Measurements from ENCODE around the gene MYCBPAP. TPM values are rescaled to one million over a fixed set of nuclear protein-coding genes. Genes with fewer than 3 reads are reported as not detected.

The MYCBPAP gene
- polyA plus RNA-seq, 3 donors = not detected

DNA sequence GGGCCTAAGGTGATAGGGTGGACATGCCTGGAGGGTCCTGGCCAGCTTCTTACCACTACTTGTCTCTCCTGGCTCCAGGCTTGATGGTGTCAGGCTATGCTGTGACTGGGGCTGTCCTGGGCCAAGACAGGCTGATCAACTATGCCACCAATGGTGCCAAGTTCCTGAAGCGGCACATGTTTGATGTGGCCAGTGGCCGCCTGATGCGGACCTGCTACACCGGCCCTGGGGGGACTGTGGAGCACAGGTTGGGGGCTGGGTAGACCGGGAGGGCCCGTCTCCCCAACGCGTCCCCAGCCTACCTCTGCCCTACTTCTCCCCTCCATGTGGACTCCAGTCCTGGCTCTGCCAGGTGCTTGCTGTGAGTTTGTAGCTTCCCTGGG lies 43.2 kb downstream of the MYCBPAP start:
- no peak for DNase-seq
- Histone ChIP-seq H3K27ac (ENCODE audit: low read depth in 1 of 2, low read length in 2 of 2) (no peak overlapping the region), H3K79me2 (ENCODE audit: insufficient read depth, low read length) (no peaks in the 10 kb centered on the region), H3K9me3 (replicated peaks in 1 of 2; ENCODE audit: control insufficient read depth in 1 of 2, insufficient read depth in 1 of 2, low read length in 2 of 2) (no peaks in the 10 kb centered on the region), H3K4me1 (ENCODE audit: control insufficient read depth in 1 of 2, insufficient read depth in 2 of 2, low read length in 2 of 2) (peaks cover 11 to 17% of the 10 kb centered on the region in 2 donors), H3K36me3 (replicated peaks in 1 of 2; ENCODE audit: control insufficient read depth in 1 of 2, insufficient read depth in 2 of 2, low read length in 2 of 2) (peaks cover 7 to 20% of the 10 kb centered on the region in 2 donors), H3K4me3 (replicated peaks in 1 of 3; ENCODE audit: low read depth in 2 of 3, low read length in 3 of 3) (no peak overlapping the region), H3K27me3 (ENCODE audit: control insufficient read depth in 2 of 2, insufficient read depth in 2 of 2, low read length in 2 of 2) (no peaks in the 10 kb centered on the region), H4K20me1 (ENCODE audit: insufficient read depth, low read length) (no peaks in the 10 kb centered on the region), H3K9ac (ENCODE audit: insufficient read depth, low read length, poor library complexity, severe bottlenecking) (no peak overlapping the region), H2AFZ (ENCODE audit: insufficient read depth, low read depth, low read length, poor library complexity, severe bottlenecking) (no peak overlapping the region), H3K4me2 (replicated peaks; ENCODE audit: extremely low read depth, low read length, poor library complexity, severe bottlenecking) (no peak overlapping the region)
- peaks cover 11% of the 10 kb centered on the region for H3K4me1 Mint-ChIP-seq
- H3K27me3 Mint-ChIP-seq (ENCODE audit: low read depth in 3 of 3) = peaks cover 0 to 2% (median 0%) of the 10 kb centered on the region in 3 donors
- WGBS (ENCODE audit: insufficient coverage) = 85% methylated on average over 4 of the region's 8 CpGs
- TF ChIP-seq CTCF (IDR thresholded peaks at IDR 0.05) = no peak
- intact Hi-C loops (cut with micrococcal nuclease) = loop anchor here in 1 of 2 donors (5.0 kb wide), 1 partner anchor 131 kb away; no protein-coding TSS in a partner anchor
- no peak overlapping the region for H3K4me3 Mint-ChIP-seq
- H3K27ac Mint-ChIP-seq = no peak overlapping the region
- H3K36me3 Mint-ChIP-seq = peaks cover 11 to 13% of the 10 kb centered on the region in 2 donors
- H3K9me3 Mint-ChIP-seq = no peaks in the 10 kb centered on the region

DNA sequence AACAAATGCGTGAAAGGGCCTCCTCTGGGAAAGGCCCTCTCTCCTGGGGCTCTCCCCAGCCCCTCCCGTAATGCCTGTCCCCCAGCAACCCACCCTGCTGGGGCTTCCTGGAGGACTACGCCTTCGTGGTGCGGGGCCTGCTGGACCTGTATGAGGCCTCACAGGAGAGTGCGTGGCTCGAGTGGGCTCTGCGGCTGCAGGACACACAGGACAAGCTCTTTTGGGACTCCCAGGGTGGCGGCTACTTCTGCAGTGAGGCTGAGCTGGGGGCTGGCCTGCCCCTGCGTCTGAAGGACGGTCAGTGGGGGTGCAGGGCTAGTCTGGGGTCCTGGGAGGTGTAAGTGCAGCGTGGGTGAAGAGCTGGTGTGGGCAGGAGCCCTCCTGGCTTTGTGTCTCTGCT lies 43.6 kb downstream of the MYCBPAP start:
- no peak overlapping the region for H3K4me2 ChIP-seq (replicated peaks; ENCODE audit: extremely low read depth, low read length, poor library complexity, severe bottlenecking)
- peaks cover 8 to 13% of the 10 kb centered on the region in 2 donors for H3K4me1 ChIP-seq (ENCODE audit: control insufficient read depth in 1 of 2, insufficient read depth in 2 of 2, low read length in 2 of 2)
- Mint-ChIP-seq H3K9me3 (no peaks in the 10 kb centered on the region), H3K27ac (no peak overlapping the region), H3K36me3 (peaks cover 11 to 13% of the 10 kb centered on the region in 2 donors), H3K4me1 (peaks cover 9% of the 10 kb centered on the region), H3K4me3 (no peak overlapping the region), H3K27me3 (ENCODE audit: low read depth in 3 of 3) (peaks cover 0 to 5% (median under 1%) of the 10 kb centered on the region in 3 donors)
- H3K27me3 ChIP-seq (ENCODE audit: control insufficient read depth in 2 of 2, insufficient read depth in 2 of 2, low read length in 2 of 2) = peaks cover 0 to 3% of the 10 kb centered on the region in 2 donors
- intact Hi-C loops (cut with micrococcal nuclease) = loop anchor here in 1 of 2 donors (5.0 kb wide), 1 partner anchor 130 kb away; no protein-coding TSS in a partner anchor
- H3K79me2 ChIP-seq (ENCODE audit: insufficient read depth, low read length) = no peaks in the 10 kb centered on the region
- no peaks in the 10 kb centered on the region for H4K20me1 ChIP-seq (ENCODE audit: insufficient read depth, low read length)
- WGBS (ENCODE audit: insufficient coverage) = 95% methylated on average over 10 of the region's 12 CpGs
- H3K9ac ChIP-seq (ENCODE audit: insufficient read depth, low read length, poor library complexity, severe bottlenecking) = no peak overlapping the region
- no peak for TF ChIP-seq CTCF (IDR thresholded peaks at IDR 0.05)
- H3K9me3 ChIP-seq (replicated peaks in 1 of 2; ENCODE audit: control insufficient read depth in 1 of 2, insufficient read depth in 1 of 2, low read length in 2 of 2) = no peaks in the 10 kb centered on the region
- DNase-seq = no peak
- H2AFZ ChIP-seq (ENCODE audit: insufficient read depth, low read depth, low read length, poor library complexity, severe bottlenecking) = no peak overlapping the region
- no peak overlapping the region for H3K4me3 ChIP-seq (replicated peaks in 1 of 3; ENCODE audit: low read depth in 2 of 3, low read length in 3 of 3)
- H3K36me3 ChIP-seq (replicated peaks in 1 of 2; ENCODE audit: control insufficient read depth in 1 of 2, insufficient read depth in 2 of 2, low read length in 2 of 2) = peaks cover 7 to 20% of the 10 kb centered on the region in 2 donors
- H3K27ac ChIP-seq (ENCODE audit: low read depth in 1 of 2, low read length in 2 of 2) = no peak overlapping the region
